ENCODE data around the gene GPR3. TPM values are rescaled to one million over a fixed set of nuclear protein-coding genes. Genes with fewer than 3 reads are reported as not detected.

The GPR3 gene
- total and polyA plus RNA-seq, 10 of the 15 experiments (the other 5 are each of a cell fraction or from before 2014, with no cell fraction given) = 0.33 to 1.4 (median 0.63) TPM; not detected in 3

GRCh38 chr1:27342778-27343638 lies 49.4 kb upstream of the GPR3 start (continued):
- TF ChIP-seq GABPA (IDR thresholded peaks at IDR 0.05; ENCODE audit: low read depth) = no peak

DNA sequence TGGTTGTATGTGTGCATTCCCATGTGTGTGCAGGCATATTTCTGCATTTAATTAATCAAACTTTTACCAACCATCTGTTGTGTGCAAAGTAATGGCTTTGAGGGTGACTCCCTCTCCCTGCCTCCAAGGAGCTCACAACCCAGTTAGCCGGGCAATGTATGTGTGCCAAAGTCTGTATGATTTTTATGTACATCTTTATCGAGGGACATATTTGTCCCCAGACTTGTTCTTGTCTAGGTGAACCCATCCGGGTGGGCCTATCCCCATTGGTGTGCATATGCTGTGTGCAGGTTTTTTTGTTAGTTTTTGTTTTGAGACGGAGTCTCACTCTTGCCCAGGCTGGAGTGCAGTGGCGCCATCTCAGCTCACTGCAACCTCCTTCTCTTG lies 48.8 kb upstream of the GPR3 start:
- H3K27ac ChIP-seq (ENCODE audit: control insufficient read depth, insufficient read depth) = peak overlapping the region; percentile 73
- intact Hi-C loops (cut with micrococcal nuclease; ENCODE audit: unreplicated experiment) = no loop called here
- H3K9ac ChIP-seq (ENCODE audit: control insufficient read depth, insufficient read depth, low read length) = no peak overlapping the region; the same call in 1 of the 2 replicates
- RAD21 ChIA-PET (ENCODE audit: unreplicated experiment) = no interaction called here
- BruUV-seq (replicated peaks) = no TSS peak
- H3K27me3 ChIP-seq (replicated peaks in 1 of 2; ENCODE audit: control insufficient read depth in 2 of 2, insufficient read depth in 2 of 2, low read length in 1 of 2) = no peaks in the 10 kb centered on the region
- no peak for DNase-seq (ENCODE audit: low read depth, low spot score)
- H4K20me1 ChIP-seq (ENCODE audit: control insufficient read depth, insufficient read depth) = no peaks in the 10 kb centered on the region
- POLR2A ChIA-PET = interaction anchor here (1.2 to 1.5 kb wide), 2 partner anchors 21 to 22 kb away, joined by 6 to 8 read pairs; no protein-coding TSS in a partner anchor
- 0 out of 2 replicates have a peak, but pooled peaks have one; percentile 3 for TF ChIP-seq LARP7 (IDR thresholded peaks at IDR 0.05)
- no peak for TF ChIP-seq E2F8 (IDR thresholded peaks at IDR 0.05; ENCODE audit: low read depth, partially characterized antibody)
- TF ChIP-seq BRCA1 (IDR thresholded peaks at IDR 0.05; ENCODE audit: low read depth, low read length) = no peak
- TF ChIP-seq SIN3A (IDR thresholded peaks at IDR 0.05; ENCODE audit: low read depth, low read length) = no peak
- TF ChIP-seq IKZF2 (IDR thresholded peaks at IDR 0.05) = no peak
- WGBS (ENCODE audit: insufficient coverage, insufficient replicate concordance, low lambda C conversion rate, missing lambda C conversion rate) = 3% methylated on average over 5 of the region's 5 CpGs
- peaks cover 33% of the 10 kb centered on the region for H3K4me1 ChIP-seq (ENCODE audit: control insufficient read depth, insufficient read depth, low read length)
- peak overlapping the region; percentile 58; the same call in 1 of the 2 replicates for H2AFZ ChIP-seq (ENCODE audit: control insufficient read depth, low read depth, low read length)
- FAIRE-seq = no peak
- no peaks in the 10 kb centered on the region for H3K36me3 ChIP-seq (ENCODE audit: control insufficient read depth in 2 of 2, insufficient read depth in 2 of 2, low read length in 1 of 2)
- no peaks in the 10 kb centered on the region for H3K9me3 ChIP-seq (replicated peaks; ENCODE audit: control insufficient read depth, insufficient read depth, low read length)
- SMC1A ChIA-PET (ENCODE audit: uncharacterized antibody, unreplicated experiment) = interaction anchor here (1.1 kb wide), 1 partner anchor 44 kb away, joined by 3 read pairs; no protein-coding TSS in a partner anchor
- in situ Hi-C loops (cut with MboI) = no loop called here
- ATAC-seq = no peak
- peak overlapping the region; percentile 72; the same call in 1 of the 2 replicates for H3K4me3 ChIP-seq
- CTCF ChIA-PET = interaction anchor here (0.7 to 3.5 kb wide), 8 partner anchors 11 to 58 kb away, joined by 3 to 23 read pairs (median 4); no protein-coding TSS in a partner anchor
- H3K79me2 ChIP-seq (ENCODE audit: control insufficient read depth, insufficient read depth, low read length) = peaks cover 5% of the 10 kb centered on the region
- peak overlapping the region; percentile 70 for H3K4me2 ChIP-seq (ENCODE audit: control insufficient read depth, insufficient read depth)
